Fibroblast of peridontal ligament (primary cell): Measurements from ENCODE around the gene PLAGL1.

Source experiments
- DNase-seq: peaks from one replicate; pipeline ENCODE4 v3.0.0-alpha.2; 2010; ENCODE audit errors: extremely low read depth

PLAGL1 gene

DNA sequence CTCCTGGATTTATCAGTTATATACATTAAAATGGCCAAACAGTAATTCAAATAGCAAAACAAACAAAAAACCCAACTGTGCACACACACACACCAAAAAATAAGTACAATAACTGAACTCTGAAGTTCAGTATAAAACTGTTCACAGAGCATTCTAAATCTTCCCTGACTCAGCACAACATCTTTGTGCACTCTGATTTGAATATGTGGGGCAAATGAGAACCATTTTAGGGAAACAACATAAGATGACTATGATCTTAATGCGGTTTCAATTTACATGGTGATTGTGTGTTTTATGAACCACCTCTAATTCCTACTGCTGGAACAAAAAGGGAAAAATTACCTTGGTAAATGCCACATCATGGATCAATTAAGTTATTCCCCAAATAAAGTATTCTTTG is 41.7 kb downstream of the PLAGL1 start:
- no peak for DNase-seq

GRCh38 chr6:143965503-143966171 is 42.4 kb downstream of the PLAGL1 start:
- DNase-seq: peak; percentile 91

DNA sequence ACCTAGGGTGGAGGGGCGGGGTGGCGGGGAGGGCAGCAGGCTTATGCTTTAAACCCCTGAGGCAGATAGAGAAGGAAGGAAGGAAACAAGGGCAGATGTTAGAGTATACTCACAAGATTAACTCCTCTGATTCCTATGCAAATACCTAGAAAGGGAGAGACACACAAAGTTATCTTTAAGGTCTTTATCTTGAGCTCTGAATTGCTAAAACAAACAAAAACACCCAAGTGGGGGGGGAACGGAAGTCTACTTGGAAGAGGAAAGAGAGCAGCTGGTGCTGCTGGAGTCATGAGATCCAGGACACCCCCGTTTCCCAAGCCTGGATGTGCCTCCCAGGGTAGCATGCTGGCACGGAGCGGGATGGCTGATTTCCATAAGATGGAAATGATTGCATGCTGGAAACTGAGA is 43.4 kb downstream of the PLAGL1 start:
- no peak for DNase-seq

DNA sequence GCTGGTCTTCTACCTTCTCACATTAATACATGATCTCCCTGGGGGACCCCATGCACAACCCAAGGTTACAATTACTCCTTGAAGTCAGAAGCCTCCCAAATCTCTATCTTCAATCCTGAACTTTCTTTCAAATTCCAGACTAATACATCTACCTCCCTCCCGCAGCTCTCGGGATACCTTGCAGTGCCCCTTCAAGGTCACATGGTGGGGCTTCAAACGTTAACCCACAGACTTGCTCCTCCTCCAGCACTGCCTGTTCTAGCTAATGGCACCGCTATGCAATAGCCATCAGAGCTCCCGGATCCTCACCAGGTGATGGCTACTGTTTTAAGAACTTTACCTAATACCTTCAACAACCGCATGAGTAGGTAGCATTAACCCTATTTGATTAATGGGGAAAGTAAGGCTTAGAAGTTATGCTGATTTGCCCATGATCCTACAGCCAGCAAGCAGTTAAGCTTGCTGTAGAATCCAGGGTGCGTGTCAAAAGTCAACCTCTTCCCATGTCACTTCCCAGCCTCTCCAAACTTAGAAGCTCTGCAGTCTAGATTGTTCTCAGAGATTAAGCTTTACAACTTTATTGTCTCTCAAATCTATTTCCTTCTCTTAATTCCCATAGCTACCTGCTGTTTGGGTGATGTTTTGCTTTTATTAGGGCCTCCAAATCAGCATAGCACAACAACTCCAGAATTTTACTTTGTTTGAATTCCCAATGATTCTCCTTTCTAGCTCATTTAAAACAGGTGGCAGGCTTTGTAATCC is 44.7 kb downstream of the PLAGL1 start:
- no peak for DNase-seq

DNA sequence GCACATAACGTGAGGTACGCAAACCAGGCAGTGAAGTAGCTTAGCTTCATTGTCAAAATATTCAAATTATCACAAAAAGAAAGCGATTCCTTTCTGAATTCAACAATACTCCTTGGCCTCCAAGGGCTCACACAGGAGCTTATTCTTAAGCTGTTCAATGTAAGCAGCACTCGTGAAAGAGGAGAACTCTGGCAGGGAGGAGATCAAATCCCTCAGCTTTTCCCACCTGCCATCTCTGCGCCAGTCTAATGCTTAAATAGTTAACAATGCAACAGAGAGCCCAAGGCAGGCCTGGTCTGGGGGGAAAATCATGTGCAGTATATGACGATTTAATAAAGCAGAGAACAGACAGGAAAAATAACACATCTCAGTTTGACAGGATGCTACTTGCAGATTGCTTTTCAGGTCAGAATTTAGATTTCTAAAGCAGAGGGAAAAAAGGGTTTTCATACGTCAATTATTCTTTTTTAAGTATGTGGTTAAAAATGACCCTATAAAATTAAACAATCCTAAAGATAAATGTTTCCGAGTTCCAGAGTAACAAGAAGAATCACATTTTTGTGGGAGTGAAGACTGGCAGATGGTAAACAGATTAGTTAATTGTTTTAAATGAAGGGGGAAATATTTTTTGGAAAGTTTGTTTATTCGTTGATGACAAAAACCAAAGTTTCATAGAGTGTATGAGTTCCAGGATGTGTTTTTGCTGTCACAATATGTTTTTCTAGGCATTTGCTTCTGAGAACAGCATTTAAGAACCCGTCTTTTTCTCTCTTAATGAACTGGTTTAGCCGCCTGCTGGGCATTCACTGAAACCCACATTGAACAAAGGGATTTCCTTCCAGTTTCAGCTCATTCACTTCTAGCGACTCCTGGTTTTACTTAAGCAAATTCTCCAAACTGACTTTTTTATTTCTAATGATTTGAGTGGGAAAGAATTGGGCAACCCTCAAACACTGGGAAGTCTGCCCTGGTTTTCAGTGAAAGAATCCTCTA is 45.9 kb downstream of the PLAGL1 start:
- DNase-seq: peak; percentile 96

DNA sequence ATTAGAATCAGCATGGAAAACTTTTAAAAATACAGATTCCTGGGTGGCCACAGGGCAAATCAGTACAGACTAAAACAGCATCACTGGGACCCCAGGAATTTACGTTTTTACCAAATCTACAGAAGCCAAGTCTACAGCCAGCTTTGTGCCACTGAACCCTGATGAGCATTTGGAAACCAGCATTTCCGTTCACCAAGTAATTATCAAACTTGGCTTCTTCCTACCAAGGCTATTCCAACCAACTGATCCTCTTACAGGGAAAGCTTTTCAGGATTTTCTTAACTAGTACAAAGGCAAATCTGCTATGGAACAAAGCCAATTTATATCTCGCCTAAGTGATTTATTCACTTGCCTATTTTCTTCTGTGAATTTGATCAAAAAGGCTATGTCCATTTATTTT is 47.0 kb downstream of the PLAGL1 start:
- DNase-seq: no peak

- DNase-seq: no peak
Observed at GRCh38 chr6:143959927-143960326, 48.1 kb downstream of the PLAGL1 start.

- no peak for DNase-seq
Observed at GRCh38 chr6:143958839-143959399, 49.1 kb downstream of the PLAGL1 start.

GRCh38 chr6:143957679-143958274 is 50.3 kb downstream of the PLAGL1 start:
- no peak for DNase-seq

DNA sequence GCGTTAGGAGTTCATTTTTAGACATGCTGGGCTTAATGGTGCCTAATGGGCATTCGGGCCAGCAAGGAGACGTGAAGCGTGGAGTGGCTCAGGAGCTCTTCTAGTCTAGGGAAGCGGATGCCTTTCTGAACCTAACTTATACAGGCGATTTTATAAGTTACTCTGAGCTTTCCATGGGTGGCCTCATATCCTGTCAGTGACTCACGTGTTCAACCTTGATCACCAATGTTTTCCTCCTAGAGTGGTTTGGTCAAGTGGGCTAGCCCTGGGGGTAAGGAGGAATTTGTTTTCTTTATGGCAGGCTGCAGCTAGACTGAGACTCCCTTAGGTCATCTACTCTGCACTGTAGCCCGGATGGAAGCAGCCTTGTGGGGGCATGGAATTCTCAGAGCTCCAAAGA is 52.1 kb downstream of the PLAGL1 start:
- DNase-seq: no peak

GRCh38 chr6:143953922-143954321 is 54.1 kb downstream of the PLAGL1 start:
- DNase-seq: no peak

- DNase-seq: no peak
Observed at GRCh38 chr6:143952947-143953701, 54.9 kb downstream of the PLAGL1 start.

DNA sequence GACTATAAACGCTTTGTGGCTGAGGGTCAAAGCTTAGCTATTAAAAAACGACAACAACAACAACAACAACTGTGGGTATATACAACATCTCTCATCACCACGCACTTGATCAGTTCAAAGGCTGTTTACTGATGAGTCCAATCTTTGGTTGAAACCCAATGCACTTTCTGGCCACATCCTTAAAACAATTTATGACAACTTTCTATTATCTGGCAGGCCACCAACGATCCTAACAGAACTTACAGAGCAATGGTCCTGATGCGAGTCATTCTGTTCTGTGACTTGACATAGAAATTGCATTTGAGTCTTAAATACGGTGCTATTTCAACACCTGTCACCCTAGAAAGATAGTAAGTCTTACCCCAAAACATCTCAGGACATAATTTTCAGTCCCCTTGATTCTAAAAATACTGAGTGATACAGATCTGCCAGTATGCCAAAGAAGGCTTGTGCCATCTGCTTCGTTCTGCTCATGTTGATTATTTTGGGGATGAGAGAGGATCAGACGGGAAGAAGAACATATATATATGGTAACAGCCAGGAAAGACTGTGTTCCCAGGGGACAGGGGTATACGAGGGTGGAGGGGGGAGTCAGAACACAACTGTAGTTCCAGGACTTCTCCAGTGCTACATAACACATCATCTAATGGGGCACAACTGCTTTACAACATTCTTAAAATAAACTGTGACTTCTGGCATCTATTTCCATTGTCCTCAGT is 55.8 kb downstream of the PLAGL1 start:
- DNase-seq: no peak

GRCh38 chr6:143950875-143951274 is 57.2 kb downstream of the PLAGL1 start:
- no peak for DNase-seq

GRCh38 chr6:143949962-143950361 is 58.1 kb downstream of the PLAGL1 start:
- no peak for DNase-seq

- DNase-seq: no peak
Observed at GRCh38 chr6:143949535-143949934, 58.5 kb downstream of the PLAGL1 start.

GRCh38 chr6:143948208-143948607 is 59.9 kb downstream of the PLAGL1 start:
- no peak for DNase-seq

DNA sequence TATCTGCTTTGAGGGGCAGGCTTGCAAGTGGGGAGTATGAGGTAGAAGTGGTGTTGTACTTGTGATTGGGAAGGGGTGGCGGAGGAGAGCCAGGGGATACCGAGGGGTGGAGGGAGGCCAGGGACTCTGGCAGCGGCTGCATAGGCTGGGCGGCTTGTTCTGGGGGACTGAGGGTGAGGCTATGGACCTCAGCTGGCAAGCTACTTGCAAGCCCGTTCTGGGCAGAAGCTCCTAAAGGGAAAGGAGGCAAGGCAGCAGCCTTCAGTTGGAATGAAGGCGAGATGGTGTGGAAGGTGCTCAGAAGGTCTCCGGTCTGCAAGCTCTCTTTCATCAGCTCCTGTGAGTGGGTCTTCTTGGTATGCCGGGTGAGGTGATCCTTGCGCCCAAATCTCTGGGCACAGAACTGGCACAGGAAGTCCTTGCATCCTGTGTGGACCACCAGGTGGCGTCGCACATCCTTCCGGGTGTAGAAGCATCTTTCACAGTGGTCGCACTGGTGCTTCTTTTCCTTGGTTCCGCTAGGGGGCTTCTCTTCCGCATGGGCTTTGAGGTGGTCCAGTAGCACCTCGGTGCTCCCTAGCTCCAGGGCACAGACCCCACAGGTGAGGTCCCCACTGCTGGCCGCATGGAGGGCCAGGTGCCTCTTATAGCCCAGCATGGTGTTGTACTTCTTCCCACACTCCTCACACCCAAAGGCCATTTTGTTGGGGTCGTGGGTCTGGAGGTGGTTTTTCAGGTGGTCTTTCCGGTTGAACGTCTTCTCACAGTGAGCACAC is 66.0 kb downstream of the PLAGL1 start:
- DNase-seq: peak; percentile 62

DNA sequence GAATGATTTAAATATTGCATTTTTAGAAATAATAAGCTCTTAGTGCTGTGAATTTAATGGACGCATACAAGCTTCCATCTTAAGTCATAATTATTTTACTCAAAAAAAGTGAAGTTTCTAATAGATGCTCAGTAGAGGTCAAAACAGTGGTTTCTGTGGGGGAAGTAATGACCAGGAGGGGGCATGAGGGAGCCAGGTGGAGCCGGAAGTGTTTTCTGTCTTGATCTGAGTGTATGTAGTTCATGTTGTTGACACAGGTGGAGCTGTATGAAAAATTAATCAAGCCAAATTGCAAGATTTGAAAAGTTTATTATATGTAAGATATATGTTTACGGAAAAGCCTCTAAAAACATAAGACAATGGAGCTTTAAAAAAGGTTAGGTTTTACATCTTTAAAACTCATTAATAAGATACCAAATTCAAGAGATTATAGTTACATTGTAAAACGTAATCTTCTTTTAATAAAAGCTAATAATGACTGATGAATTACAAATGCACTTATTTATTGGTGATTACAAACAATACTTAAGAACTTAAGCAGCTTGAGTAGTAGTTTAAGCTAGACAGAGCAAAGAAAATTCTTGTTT is 68.0 kb downstream of the PLAGL1 start:
- DNase-seq: peak; percentile 45
